ENCODE results near the gene RAC2.

The RAC2 gene

GRCh38 chr22:37288521-37288920, 44.5 kb upstream of the RAC2 start:
- TF ChIP-seq, protein P1, sequence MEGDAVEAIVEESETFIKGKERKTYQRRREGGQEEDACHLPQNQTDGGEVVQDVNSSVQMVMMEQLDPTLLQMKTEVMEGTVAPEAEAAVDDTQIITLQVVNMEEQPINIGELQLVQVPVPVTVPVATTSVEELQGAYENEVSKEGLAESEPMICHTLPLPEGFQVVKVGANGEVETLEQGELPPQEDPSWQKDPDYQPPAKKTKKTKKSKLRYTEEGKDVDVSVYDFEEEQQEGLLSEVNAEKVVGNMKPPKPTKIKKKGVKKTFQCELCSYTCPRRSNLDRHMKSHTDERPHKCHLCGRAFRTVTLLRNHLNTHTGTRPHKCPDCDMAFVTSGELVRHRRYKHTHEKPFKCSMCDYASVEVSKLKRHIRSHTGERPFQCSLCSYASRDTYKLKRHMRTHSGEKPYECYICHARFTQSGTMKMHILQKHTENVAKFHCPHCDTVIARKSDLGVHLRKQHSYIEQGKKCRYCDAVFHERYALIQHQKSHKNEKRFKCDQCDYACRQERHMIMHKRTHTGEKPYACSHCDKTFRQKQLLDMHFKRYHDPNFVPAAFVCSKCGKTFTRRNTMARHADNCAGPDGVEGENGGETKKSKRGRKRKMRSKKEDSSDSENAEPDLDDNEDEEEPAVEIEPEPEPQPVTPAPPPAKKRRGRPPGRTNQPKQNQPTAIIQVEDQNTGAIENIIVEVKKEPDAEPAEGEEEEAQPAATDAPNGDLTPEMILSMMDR (IDR thresholded peaks at IDR 0.05), result no peak
- no peak for DNase-seq (ENCODE audit: low spot score)
- H3K27ac ChIP-seq, result no peak overlapping the region
- no peak overlapping the region for H3K4me3 ChIP-seq

DNA sequence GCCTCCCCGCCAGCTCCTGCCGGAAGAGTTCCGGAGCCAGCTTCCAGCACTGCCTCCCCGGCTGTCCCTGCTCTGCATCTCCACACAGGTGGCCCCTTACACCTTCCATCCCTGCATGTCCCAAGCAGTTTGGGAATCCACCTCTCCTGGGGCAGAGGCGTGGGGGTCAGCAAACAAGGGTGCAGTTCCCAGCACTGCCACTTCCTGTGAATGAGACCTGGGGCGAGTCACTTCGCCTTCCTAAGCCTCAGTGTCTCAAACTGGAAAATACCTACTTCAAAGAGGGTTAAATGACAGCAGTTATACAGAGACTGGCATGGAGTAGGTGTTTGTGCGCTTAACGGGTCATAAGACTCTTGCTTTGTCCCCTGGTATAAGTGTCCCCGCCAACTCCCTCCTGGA, 43.5 kb upstream of the RAC2 start:
- no peak for DNase-seq (ENCODE audit: low spot score)
- no peak overlapping the region for H3K27ac ChIP-seq

DNA sequence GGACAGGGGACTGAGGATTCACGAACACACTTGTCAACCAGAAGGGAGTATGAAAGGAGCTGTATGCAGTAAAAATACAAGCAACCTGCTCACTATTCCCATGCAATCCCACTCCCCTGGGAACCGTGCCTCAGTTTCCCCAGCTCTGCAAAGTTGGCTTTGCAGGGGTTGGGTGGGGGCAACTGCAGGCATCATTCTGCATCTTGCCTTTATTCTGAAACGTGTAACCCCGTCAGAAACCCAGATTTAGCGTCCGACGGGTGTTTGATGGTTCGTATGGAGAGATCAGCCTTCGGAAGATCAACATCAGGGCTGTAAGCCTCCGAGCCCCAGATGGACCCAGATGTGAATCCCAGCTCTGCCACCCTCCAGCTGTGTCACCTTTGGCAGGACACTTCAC, 41.9 kb upstream of the RAC2 start:
- H3K27ac ChIP-seq, result no peak overlapping the region
- no peak overlapping the region for H3K4me3 ChIP-seq
- TF ChIP-seq, protein P1 (IDR thresholded peaks at IDR 0.05), result no peak
- DNase-seq (ENCODE audit: low spot score), result no peak

More for the DNA sequence above, 43.5 kb upstream of the RAC2 start:
- TF ChIP-seq, protein P1 (IDR thresholded peaks at IDR 0.05), result no peak
- no peak overlapping the region for H3K4me3 ChIP-seq

- Histone ChIP-seq H3K4me3 (peak overlapping the region; percentile 59), H3K27ac (peak overlapping the region in 1 of 2 donors; percentile 77)
- DNase-seq (ENCODE audit: low spot score), result no peak
- TF ChIP-seq, protein P1 (IDR thresholded peaks at IDR 0.05), result no peak
These were observed 40.8 kb upstream of the RAC2 start for GRCh38 chr22:37284805-37285355.

DNA sequence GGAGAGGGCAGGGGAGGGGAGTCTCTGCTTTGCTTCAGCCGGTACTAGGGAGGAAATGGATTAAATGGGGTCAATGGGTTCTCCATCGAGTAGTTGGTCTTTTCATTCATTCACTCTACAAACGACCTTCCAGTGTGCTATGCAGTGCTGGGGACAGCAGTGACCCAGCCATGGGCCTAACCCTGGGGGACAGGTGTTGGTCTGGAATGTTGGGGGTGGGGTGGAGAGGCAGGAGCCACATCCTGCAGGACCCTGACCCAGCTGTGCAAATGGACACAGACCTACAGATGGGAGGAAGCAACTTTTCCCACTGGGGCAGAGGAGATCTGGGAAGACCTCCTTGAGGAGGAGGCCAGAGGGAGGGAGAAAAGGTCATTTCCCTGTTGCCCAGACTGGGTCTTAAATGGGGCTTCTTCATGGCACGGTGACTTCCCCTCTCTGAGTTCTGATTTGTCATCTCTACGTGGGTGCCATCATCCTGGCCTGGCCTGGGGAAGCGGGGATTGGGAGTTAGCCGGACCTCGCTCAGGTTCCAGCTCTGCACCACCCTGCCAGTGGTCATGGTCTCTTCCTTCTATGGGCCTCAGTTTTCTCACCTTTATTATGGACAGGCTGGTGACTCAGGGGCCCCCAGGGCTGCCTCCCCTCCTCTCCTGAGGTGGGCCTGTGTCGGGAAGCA, 40.2 kb upstream of the RAC2 start:
- H3K4me3 ChIP-seq, result peak overlapping the region; percentile 59
- TF ChIP-seq, protein P1 (IDR thresholded peaks at IDR 0.05), result no peak
- peak overlapping the region in 1 of 2 donors; percentile 77 for H3K27ac ChIP-seq
- no peak for DNase-seq (ENCODE audit: low spot score)

DNA sequence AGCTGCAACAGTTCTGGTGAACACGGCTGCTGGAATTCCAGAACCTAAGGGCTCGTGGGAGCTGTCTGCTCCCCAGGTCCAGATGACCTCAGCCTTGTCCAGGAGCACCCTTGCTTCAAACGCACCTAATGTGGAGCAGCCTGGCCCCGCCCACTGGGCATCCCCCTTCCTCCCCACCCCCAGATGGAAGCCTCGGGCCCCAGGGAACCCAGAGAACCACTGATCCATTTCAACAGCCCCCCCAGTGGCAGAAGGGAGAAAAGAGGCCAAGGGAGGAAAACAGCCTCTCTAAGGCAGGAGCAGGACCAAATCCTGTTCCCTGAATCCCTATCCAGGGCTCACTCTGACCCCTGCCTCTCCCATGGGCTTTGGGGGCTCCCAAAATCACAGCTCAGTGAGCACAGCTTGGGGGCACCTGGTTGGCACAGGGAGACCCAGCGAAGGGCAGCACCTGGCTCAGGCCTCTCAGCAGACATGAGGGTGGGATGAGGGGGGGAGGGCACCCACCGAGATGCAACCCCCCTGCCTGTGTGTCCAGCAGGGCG, 39.4 kb upstream of the RAC2 start:
- DNase-seq (ENCODE audit: low spot score), result no peak
- H3K4me3 ChIP-seq, result peak overlapping the region; percentile 59
- H3K27ac ChIP-seq, result peak overlapping the region in 1 of 2 donors; percentile 77
- TF ChIP-seq, protein P1 (IDR thresholded peaks at IDR 0.05), result no peak

DNA sequence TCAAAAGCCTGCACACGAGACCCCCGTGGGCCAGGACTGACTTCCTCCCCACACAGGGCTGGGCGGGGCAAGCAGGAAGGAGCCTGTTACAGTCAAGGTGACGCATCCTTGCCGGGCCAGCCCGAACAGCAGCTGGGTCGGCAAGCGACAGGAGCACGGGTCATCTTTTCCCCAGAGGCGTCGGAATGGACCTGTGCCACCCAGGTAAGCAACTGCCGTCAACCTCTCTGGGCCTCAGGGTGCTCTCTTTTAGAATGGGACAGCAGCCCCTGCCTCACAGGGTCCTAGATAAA, 38.3 kb upstream of the RAC2 start, which contains the start of gene CYTH4:
Gene CYTH4, plus strand, starts transcription at position 124 of the 293 bp plus-strand sequence. Its CDS starts 62 bp downstream, at position 186.
- Histone ChIP-seq H3K4me3 (peak within 1 kb of the TSS; percentile 59), H3K27ac (peak within 1 kb of the TSS in 1 of 2 donors; percentile 77)
- TF ChIP-seq, protein P1 (IDR thresholded peaks at IDR 0.05), result no peak
- DNase-seq (ENCODE audit: low spot score), result no peak

All from coronary artery (tissue), 2 donors.